Measurements from ENCODE around the gene GALNT18. TPM values are rescaled to one million over a fixed set of nuclear protein-coding genes. Genes with fewer than 3 reads are reported as not detected.

The GALNT18 gene
- total RNA-seq, 1 donor from 2014 or later: 46.4 TPM

- no peak overlapping the region for H3K27ac ChIP-seq
- no peak overlapping the region for H3K4me3 ChIP-seq
- no peak for TF ChIP-seq CTCF (IDR thresholded peaks at IDR 0.05)
- no peaks in the 10 kb centered on the region for H3K27me3 ChIP-seq (ENCODE audit: low read depth)
- peaks cover 24% of the 10 kb centered on the region for H3K4me1 ChIP-seq
- no peaks in the 10 kb centered on the region for H3K36me3 ChIP-seq
- ATAC-seq (no peak), DNase-seq (no peak)
- intact Hi-C loops (cut with DNase I): no loop called here
- H3K9me3 ChIP-seq: no peaks in the 10 kb centered on the region
Observed at GRCh38 chr11:11441516-11441915, 180.3 kb downstream of the GALNT18 start.

- no peak for DNase-seq
- Histone ChIP-seq H3K27ac (no peak overlapping the region), H3K36me3 (no peaks in the 10 kb centered on the region), H3K27me3 (ENCODE audit: low read depth) (no peaks in the 10 kb centered on the region), H3K4me3 (no peak overlapping the region), H3K9me3 (no peaks in the 10 kb centered on the region), H3K4me1 (peaks cover 24% of the 10 kb centered on the region)
- intact Hi-C loops (cut with DNase I): no loop called here
- no peak for ATAC-seq
- no peak for TF ChIP-seq CTCF (IDR thresholded peaks at IDR 0.05)
Observed at GRCh38 chr11:11441091-11441490, 180.7 kb downstream of the GALNT18 start.

- H3K27me3 ChIP-seq (ENCODE audit: low read depth): no peaks in the 10 kb centered on the region
- H3K4me1 ChIP-seq: peaks cover 19% of the 10 kb centered on the region
- ATAC-seq (no peak), DNase-seq (no peak)
- intact Hi-C loops (cut with DNase I): no loop called here
- no peak overlapping the region for H3K4me3 ChIP-seq
- no peak overlapping the region for H3K27ac ChIP-seq
- H3K9me3 ChIP-seq: no peaks in the 10 kb centered on the region
- H3K36me3 ChIP-seq: no peaks in the 10 kb centered on the region
- TF ChIP-seq CTCF (IDR thresholded peaks at IDR 0.05): no peak
Observed at GRCh38 chr11:11440144-11440543, 181.7 kb downstream of the GALNT18 start.

GRCh38 chr11:11439591-11439990, 182.2 kb downstream of the GALNT18 start:
- Histone ChIP-seq H3K36me3 (no peaks in the 10 kb centered on the region), H3K27ac (no peak overlapping the region), H3K4me1 (peaks cover 13% of the 10 kb centered on the region), H3K9me3 (no peaks in the 10 kb centered on the region), H3K4me3 (no peak overlapping the region), H3K27me3 (ENCODE audit: low read depth) (no peaks in the 10 kb centered on the region)
- DNase-seq: no peak
- ATAC-seq: no peak
- intact Hi-C loops (cut with DNase I): no loop called here
- no peak for TF ChIP-seq CTCF (IDR thresholded peaks at IDR 0.05)

- H3K4me1 ChIP-seq: no peaks in the 10 kb centered on the region
- intact Hi-C loops (cut with DNase I): no loop called here
- H3K36me3 ChIP-seq: peaks cover 8% of the 10 kb centered on the region
- DNase-seq (no peak), ATAC-seq (peak in 1 of 2 donors; percentile 18)
- no peak overlapping the region for H3K27ac ChIP-seq
- no peak overlapping the region for H3K4me3 ChIP-seq
- no peaks in the 10 kb centered on the region for H3K9me3 ChIP-seq
- H3K27me3 ChIP-seq (ENCODE audit: low read depth): no peaks in the 10 kb centered on the region
- TF ChIP-seq CTCF (IDR thresholded peaks at IDR 0.05): no peak
Observed at GRCh38 chr11:11436715-11437313, 185.0 kb downstream of the GALNT18 start.
